Liver (tissue), 9 donors: Measurements from ENCODE around the gene TRPV4. TPM values are rescaled to one million over a fixed set of nuclear protein-coding genes. Genes with fewer than 3 reads are reported as not detected.

Source experiments
- DNase-seq: peaks from one replicate; pipeline ENCODE4 v3.0.0-alpha.2; 2017; ENCODE audit warnings: low spot score
- H3K27ac ChIP-seq, 2 donors: one replicate each; pipeline ENCODE4 v1.7.0; 2013; ENCODE audit warnings: inconsistent platforms in 2 of 2, low read length in 2 of 2, control low read depth in 1 of 2, low read depth in 1 of 2, mild to moderate bottlenecking in 1 of 2
- H3K27me3 ChIP-seq, 4 donors: one replicate each; pipeline versions ENCODE4 v1.6.1 to v1.7.0; 2013; ENCODE audit warnings: low read length in 3 of 4, inconsistent platforms in 1 of 4, mild to moderate bottlenecking in 1 of 4, moderate library complexity in 1 of 4; ENCODE audit not compliant: control insufficient read depth in 4 of 4, insufficient read depth in 4 of 4
- H3K36me3 ChIP-seq, 4 donors: one replicate each; pipeline versions ENCODE4 v1.6.1 to v1.7.0; 2013; ENCODE audit warnings: low read length in 3 of 4, mild to moderate bottlenecking in 3 of 4, low read depth in 1 of 4, moderate library complexity in 1 of 4; ENCODE audit not compliant: control insufficient read depth in 4 of 4, insufficient read depth in 3 of 4
- H3K4me1 ChIP-seq, 4 donors: one replicate each; pipeline versions ENCODE4 v1.6.1 to v1.7.0; 2013; ENCODE audit warnings: low read length in 3 of 4, mild to moderate bottlenecking in 3 of 4, moderate library complexity in 1 of 4; ENCODE audit not compliant: control insufficient read depth in 4 of 4, insufficient read depth in 4 of 4
- H3K4me3 ChIP-seq, 3 donors: one replicate each; pipeline versions ENCODE4 v1.6.1 to v1.7.0; 2013; ENCODE audit warnings: low read length in 3 of 3, control low read depth in 1 of 3, low read depth in 1 of 3, mild to moderate bottlenecking in 1 of 3
- H3K9ac ChIP-seq, 2 donors: one replicate each; pipeline ENCODE4 v1.7.0; 2013; ENCODE audit warnings: low read length in 2 of 2, mild to moderate bottlenecking in 2 of 2, moderate library complexity in 2 of 2, control low read depth in 1 of 2, low read depth in 1 of 2
- H3K9me3 ChIP-seq, 4 donors: one replicate each; pipeline versions ENCODE4 v1.6.1 to v1.7.0; 2013; ENCODE audit warnings: low read length in 3 of 4; ENCODE audit not compliant: control insufficient read depth in 4 of 4
- EGR1 ChIP-seq, 2 donors: IDR thresholded peaks; 2 replicates each; pipeline ENCODE4 v1.6.1; 2016 to 2018; ENCODE audit warnings: antibody characterized with exemption in 2 of 2, low read depth in 2 of 2
- GABPA ChIP-seq, 2 donors: IDR thresholded peaks in 1 of 2; conservative IDR thresholded peaks in 1 of 2; 2 replicates each; pipeline ENCODE4 v1.6.1; 2016; ENCODE audit warnings: antibody characterized with exemption in 2 of 2, mild to moderate bottlenecking in 1 of 2, moderate library complexity in 1 of 2
- HNF4A ChIP-seq, 2 donors: conservative IDR thresholded peaks; 2 replicates each; pipeline ENCODE4 v1.6.1; 2016; ENCODE audit warnings: antibody characterized with exemption in 2 of 2, mild to moderate bottlenecking in 2 of 2
- HNF4G ChIP-seq: IDR thresholded peaks from 2 replicates; pipeline ENCODE4 v1.6.1; 2016; ENCODE audit warnings: antibody characterized with exemption
- JUND ChIP-seq, 2 donors: IDR thresholded peaks; 2 replicates each; pipeline ENCODE4 v1.6.1; 2016; ENCODE audit warnings: antibody characterized with exemption in 2 of 2
- MAX ChIP-seq: IDR thresholded peaks from 2 replicates; pipeline ENCODE4 v1.6.1; 2016; ENCODE audit warnings: antibody characterized with exemption
- NR2F2 ChIP-seq: IDR thresholded peaks from 2 replicates; pipeline ENCODE4 v1.6.1; 2016; ENCODE audit warnings: antibody characterized with exemption
- RAD21 ChIP-seq, 2 donors: IDR thresholded peaks; 2 replicates each; pipeline ENCODE4 v1.6.1; 2016; ENCODE audit warnings: antibody characterized with exemption in 2 of 2, mild to moderate bottlenecking in 2 of 2
- REST ChIP-seq: IDR thresholded peaks from 2 replicates; pipeline ENCODE4 v1.6.1; 2016; ENCODE audit warnings: antibody characterized with exemption, mild to moderate bottlenecking
- RXRA ChIP-seq, 2 donors: IDR thresholded peaks; 2 replicates each; pipeline ENCODE4 v1.6.1; 2017 to 2018; ENCODE audit warnings: antibody characterized with exemption in 2 of 2, mild to moderate bottlenecking in 1 of 2
- SP1 ChIP-seq: IDR thresholded peaks from 2 replicates; pipeline ENCODE4 v1.6.1; 2018; ENCODE audit warnings: antibody characterized with exemption, mild to moderate bottlenecking
- TAF1 ChIP-seq: conservative IDR thresholded peaks from 2 replicates; pipeline ENCODE4 v1.6.1; 2016; ENCODE audit warnings: antibody characterized with exemption, mild to moderate bottlenecking
- YY1 ChIP-seq: IDR thresholded peaks from 2 replicates; pipeline ENCODE4 v1.6.1; 2016; ENCODE audit warnings: antibody characterized with exemption, mild to moderate bottlenecking
- WGBS: extraction: QIAGEN DNeasy Blood & Tissue Kit; methylation state at CpG from one replicate; pipeline ENCODE4 v1.1.7; 2013; 5-methylcytosine and 5-hydroxymethylcytosine counted together
- polyA plus RNA-seq, 2 donors: library from polyadenylated mRNA; stranded (reverse) in 1 of 2; unstranded in 1 of 2; fragments of 200-250 nt in 1 of 2; fragments of >200 nt in 1 of 2; fragmentation: Nextera tagmentation in 1 of 2; extraction: Ambion mirVana in 1 of 2; gene quantifications; one replicate each; pipeline versions ENCODE4 v1.2.1 to v1.2.3, GENCODE V29; 2013 to 2015
- total RNA-seq, 2 donors: library from RNA; depleted of rRNA; stranded (reverse); fragments of >200 nt; gene quantifications; one replicate each; pipeline ENCODE4 v1.2.3, GENCODE V29; 2014
- TF ChIP-seq, protein P1 (sequence below): IDR thresholded peaks from 2 replicates; pipeline ENCODE4 v1.6.1; 2016; ENCODE audit warnings: antibody characterized with exemption
- TF ChIP-seq, protein P2 (sequence below): IDR thresholded peaks from 2 replicates; pipeline ENCODE4 v1.6.1; 2016; ENCODE audit warnings: antibody characterized with exemption
- donor health status: healthy.
- donor health status: healthy.
- donor health status: healthy.
- donor health status: healthy.
- donor health status: healthy.

TRPV4 gene
- total and polyA plus RNA-seq, 4 donors, result 1.3 to 9.6 (median 3.9) TPM

DNA sequence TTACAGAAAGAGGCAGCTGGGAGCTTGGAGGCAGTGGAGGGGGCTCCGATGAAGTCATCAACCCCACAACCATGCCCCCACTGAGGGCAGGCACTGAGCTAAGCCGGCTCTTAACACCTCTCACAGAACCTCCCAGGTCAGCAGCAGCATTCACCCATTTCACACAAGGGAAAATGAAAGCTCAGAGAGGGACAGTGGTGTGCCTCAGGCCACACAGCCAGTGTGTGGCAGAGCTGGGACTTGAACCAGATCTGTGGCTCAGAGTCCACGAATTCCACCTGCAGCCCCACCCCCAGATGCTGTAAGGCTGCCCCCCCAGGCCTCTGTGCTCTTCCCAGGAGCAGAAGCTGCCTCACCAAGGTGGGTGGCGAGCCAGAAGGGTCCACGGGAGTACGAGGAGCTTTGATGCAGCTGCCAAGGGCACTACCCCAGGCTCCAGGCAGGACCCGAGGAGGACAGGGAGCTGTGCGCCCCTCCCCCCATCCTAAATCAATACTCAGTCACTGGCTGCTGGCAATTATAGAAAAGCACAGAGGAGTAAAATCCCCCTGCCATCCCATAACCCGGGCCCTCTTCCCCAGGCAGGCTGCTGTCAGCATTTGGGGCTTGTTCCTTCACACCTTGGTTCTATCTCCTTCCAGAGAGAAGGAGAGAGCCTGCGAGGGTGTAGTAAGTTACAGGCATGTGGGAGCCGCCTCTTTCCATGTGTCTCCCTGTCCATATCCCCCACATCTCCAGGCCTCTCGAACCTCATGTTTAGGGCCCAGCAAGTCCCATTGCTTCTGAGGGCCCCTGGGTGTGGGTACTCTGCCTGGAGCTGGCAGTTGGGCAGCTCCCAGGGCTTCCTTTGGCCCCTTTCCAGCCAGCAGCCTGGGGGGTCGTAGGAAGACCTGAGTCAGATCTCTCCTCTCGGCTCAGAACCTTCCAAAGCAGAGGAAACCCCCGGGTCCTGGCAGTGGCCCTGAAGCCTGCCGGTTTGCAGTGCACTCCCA is 72.0 kb downstream of the TRPV4 start:
- H3K27me3 ChIP-seq, result no peaks in the 10 kb centered on the region
- no peaks in the 10 kb centered on the region for H3K9me3 ChIP-seq
- peaks cover 9 to 21% (median 17%) of the 10 kb centered on the region in 4 donors for H3K4me1 ChIP-seq
- H3K27ac ChIP-seq, result no peak overlapping the region
- H3K9ac ChIP-seq, result no peak overlapping the region
- 79% methylated on average over 16 of the region's 16 CpGs for WGBS
- no peak overlapping the region for H3K4me3 ChIP-seq
- TF ChIP-seq HNF4A (conservative IDR thresholded peaks at IDR 0.05), result no peak
- TF ChIP-seq RAD21 (IDR thresholded peaks at IDR 0.05), result no peak
- TF ChIP-seq, protein P1, sequence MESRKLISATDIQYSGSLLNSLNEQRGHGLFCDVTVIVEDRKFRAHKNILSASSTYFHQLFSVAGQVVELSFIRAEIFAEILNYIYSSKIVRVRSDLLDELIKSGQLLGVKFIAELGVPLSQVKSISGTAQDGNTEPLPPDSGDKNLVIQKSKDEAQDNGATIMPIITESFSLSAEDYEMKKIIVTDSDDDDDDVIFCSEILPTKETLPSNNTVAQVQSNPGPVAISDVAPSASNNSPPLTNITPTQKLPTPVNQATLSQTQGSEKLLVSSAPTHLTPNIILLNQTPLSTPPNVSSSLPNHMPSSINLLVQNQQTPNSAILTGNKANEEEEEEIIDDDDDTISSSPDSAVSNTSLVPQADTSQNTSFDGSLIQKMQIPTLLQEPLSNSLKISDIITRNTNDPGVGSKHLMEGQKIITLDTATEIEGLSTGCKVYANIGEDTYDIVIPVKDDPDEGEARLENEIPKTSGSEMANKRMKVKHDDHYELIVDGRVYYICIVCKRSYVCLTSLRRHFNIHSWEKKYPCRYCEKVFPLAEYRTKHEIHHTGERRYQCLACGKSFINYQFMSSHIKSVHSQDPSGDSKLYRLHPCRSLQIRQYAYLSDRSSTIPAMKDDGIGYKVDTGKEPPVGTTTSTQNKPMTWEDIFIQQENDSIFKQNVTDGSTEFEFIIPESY, result no peak
- no peak for TF ChIP-seq MAX
- TF ChIP-seq JUND (IDR thresholded peaks at IDR 0.05), result no peak
- no peak for TF ChIP-seq REST
- DNase-seq, result peak; percentile 34
- H3K36me3 ChIP-seq, result no peaks in the 10 kb centered on the region

DNA sequence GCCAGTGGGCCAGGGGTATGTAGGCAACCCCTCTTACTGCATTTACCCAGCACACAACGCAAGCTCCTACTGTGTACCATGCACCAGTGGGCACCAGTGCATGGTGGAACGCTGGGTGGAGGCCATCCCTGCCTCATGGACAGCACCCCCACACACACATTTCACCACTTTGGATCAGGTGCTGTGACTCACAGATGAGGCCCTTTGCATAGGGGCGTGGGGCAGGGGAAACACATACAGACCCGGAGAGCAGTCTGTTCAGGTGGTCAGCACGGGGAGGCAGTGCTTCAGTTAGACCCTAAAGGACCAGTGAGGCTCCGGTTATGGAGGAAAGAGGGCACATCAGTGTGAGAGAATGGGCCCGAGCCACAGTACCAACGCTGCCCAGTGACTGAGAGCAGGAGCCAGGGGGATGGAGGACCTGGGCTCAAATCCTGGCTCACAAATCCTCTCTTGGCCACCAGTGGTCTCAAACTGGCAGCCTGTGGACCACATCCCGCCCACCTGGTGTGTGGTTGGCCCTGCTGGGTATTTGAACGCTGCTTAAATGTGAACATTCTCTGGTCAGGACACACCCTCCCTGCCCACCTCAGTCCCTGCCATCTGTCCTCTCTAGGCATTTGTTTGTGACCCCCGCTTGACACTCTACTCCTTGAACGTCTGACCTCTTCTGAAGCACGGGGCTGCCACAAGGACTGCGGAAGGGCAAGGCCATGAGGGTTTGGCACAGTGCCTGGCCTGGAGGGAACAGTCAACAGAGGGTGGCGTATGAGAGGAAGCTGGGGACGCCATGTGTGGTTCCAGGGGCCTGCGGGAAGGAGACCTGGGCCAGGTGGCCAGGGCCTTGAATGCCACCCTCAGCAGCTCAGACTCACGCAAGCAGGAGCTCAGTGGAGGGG is 72.9 kb downstream of the TRPV4 start:
- Histone ChIP-seq H3K9me3 (no peaks in the 10 kb centered on the region), H3K27me3 (no peaks in the 10 kb centered on the region), H3K27ac (no peak overlapping the region), H3K4me1 (peaks cover 9 to 21% (median 17%) of the 10 kb centered on the region in 4 donors), H3K9ac (no peak overlapping the region), H3K4me3 (no peak overlapping the region), H3K36me3 (no peaks in the 10 kb centered on the region)
- peak; percentile 69 for DNase-seq
- WGBS, result 60% methylated on average over 18 of the region's 18 CpGs
- TF ChIP-seq HNF4G (no peak), REST (no peak), JUND (IDR thresholded peaks at IDR 0.05) (no peak), RXRA (IDR thresholded peaks at IDR 0.05) (peak; percentile 94 to 97), RAD21 (IDR thresholded peaks at IDR 0.05) (peak; percentile 44 to 64), GABPA (IDR thresholded peaks at IDR 0.05 in 1 of 2, conservative IDR thresholded peaks at IDR 0.05 in 1 of 2) (no peak), MAX (no peak), EGR1 (IDR thresholded peaks at IDR 0.05; ENCODE audit: low read depth in 2 of 2) (no peak), SP1 (peak; percentile 65), NR2F2 (peak; percentile 79), HNF4A (conservative IDR thresholded peaks at IDR 0.05) (peak; percentile 62 to 71), YY1 (no peak), TAF1 (no peak)
- TF ChIP-seq, protein P2, sequence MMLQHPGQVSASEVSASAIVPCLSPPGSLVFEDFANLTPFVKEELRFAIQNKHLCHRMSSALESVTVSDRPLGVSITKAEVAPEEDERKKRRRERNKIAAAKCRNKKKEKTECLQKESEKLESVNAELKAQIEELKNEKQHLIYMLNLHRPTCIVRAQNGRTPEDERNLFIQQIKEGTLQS, result no peak
- TF ChIP-seq, protein P1, result no peak
